WTC11 (cell line): Measurements from ENCODE around the gene TMEM127. TPM values are rescaled to one million over a fixed set of nuclear protein-coding genes. Genes with fewer than 3 reads are reported as not detected.

Source experiments
- CREB1 ChIP-seq: sonication (generic); formaldehyde crosslinking; IDR thresholded peaks from 2 replicates; pipeline ENCODE4 v1.8.0; 2023; ENCODE audit warnings: mild to moderate bottlenecking, missing genetic modification reagents
- CTCF ChIP-seq: fragments of 200-600 bp; IDR thresholded peaks from 2 replicates; pipeline ENCODE4 v1.8.0; 2022; ENCODE audit warnings: antibody characterized with exemption
- E2F1 ChIP-seq: sonication (generic); formaldehyde crosslinking; IDR thresholded peaks from 2 replicates; pipeline ENCODE4 v1.8.0; 2022; ENCODE audit warnings: mild to moderate bottlenecking, missing genetic modification reagents
- ELF4 ChIP-seq: sonication (generic); formaldehyde crosslinking; IDR thresholded peaks from 2 replicates; pipeline ENCODE4 v1.8.1; 2022; ENCODE audit warnings: low read depth, mild to moderate bottlenecking, moderate library complexity, missing genetic modification reagents
- ESRRA ChIP-seq: sonication (generic); formaldehyde crosslinking; IDR thresholded peaks from 2 replicates; pipeline ENCODE4 v1.8.1; 2022; ENCODE audit warnings: mild to moderate bottlenecking, missing genetic modification reagents, borderline replicate concordance
- GRHL2 ChIP-seq: fragments of 250-450 bp; sonication (Bioruptor Pico); IDR thresholded peaks from 2 replicates; pipeline ENCODE4 v1.8.0; 2022; ENCODE audit warnings: mild to moderate bottlenecking, moderate library complexity; ENCODE audit not compliant: insufficient replicate concordance, severe bottlenecking
- GTF2I ChIP-seq: fragments of 250-450 bp; sonication (Bioruptor Pico); conservative IDR thresholded peaks from 2 replicates; pipeline ENCODE4 v1.4.0; 2021; ENCODE audit warnings: mild to moderate bottlenecking
- JUN ChIP-seq: sonication (generic); formaldehyde crosslinking; IDR thresholded peaks from 2 replicates; pipeline ENCODE4 v1.8.0; 2023; ENCODE audit warnings: mild to moderate bottlenecking, missing genetic modification reagents
- NFYB ChIP-seq: sonication (generic); formaldehyde crosslinking; conservative IDR thresholded peaks from 2 replicates; pipeline ENCODE4 v1.8.0; 2022; ENCODE audit warnings: low read depth, missing genetic modification reagents
- NR2C2 ChIP-seq: sonication (generic); formaldehyde crosslinking; IDR thresholded peaks from 2 replicates; pipeline ENCODE4 v1.8.0; 2022; ENCODE audit warnings: mild to moderate bottlenecking, missing genetic modification reagents
- SMAD4 ChIP-seq: sonication (generic); formaldehyde crosslinking; IDR thresholded peaks from 2 replicates; pipeline ENCODE4 v1.8.0; 2022; ENCODE audit warnings: mild to moderate bottlenecking, missing genetic modification reagents
- TCF7 ChIP-seq: sonication (generic); formaldehyde crosslinking; IDR thresholded peaks from 2 replicates; pipeline ENCODE4 v1.8.0; 2022; ENCODE audit warnings: mild to moderate bottlenecking, low read depth, missing genetic modification reagents, moderate library complexity
- TP53 ChIP-seq: sonication (generic); formaldehyde crosslinking; IDR thresholded peaks from 2 replicates; pipeline ENCODE4 v1.8.1; 2023; ENCODE audit warnings: mild to moderate bottlenecking, missing genetic modification reagents
- ZBTB21 ChIP-seq: sonication (generic); formaldehyde crosslinking; IDR thresholded peaks from 2 replicates; pipeline ENCODE4 v1.8.1; 2023; ENCODE audit warnings: mild to moderate bottlenecking, missing genetic modification reagents, borderline replicate concordance
- ZBTB43 ChIP-seq: sonication (generic); formaldehyde crosslinking; IDR thresholded peaks from 2 replicates; pipeline ENCODE4 v1.8.1; 2023; ENCODE audit warnings: mild to moderate bottlenecking, missing genetic modification reagents
- ZNF263 ChIP-seq: sonication (generic); formaldehyde crosslinking; IDR thresholded peaks from 2 replicates; pipeline ENCODE4 v1.8.1; 2022; ENCODE audit warnings: low read depth, mild to moderate bottlenecking, moderate library complexity, missing genetic modification reagents
- ZNF317 ChIP-seq: sonication (generic); formaldehyde crosslinking; IDR thresholded peaks from 2 replicates; pipeline ENCODE4 v1.8.1; 2023; ENCODE audit warnings: low read depth, mild to moderate bottlenecking, moderate library complexity, missing genetic modification reagents, borderline replicate concordance
- ZNF423 ChIP-seq: fragments of 250-450 bp; sonication (Bioruptor Pico); IDR thresholded peaks from 2 replicates; pipeline ENCODE4 v2.1.2; 2022; ENCODE audit warnings: mild to moderate bottlenecking, moderate library complexity
- ZNF425 ChIP-seq: fragments of 250-450 bp; sonication (Bioruptor Pico); conservative IDR thresholded peaks from 2 replicates; pipeline ENCODE4 v1.9.0; 2021; ENCODE audit warnings: mild to moderate bottlenecking
- ZNF671 ChIP-seq: fragments of 250-450 bp; sonication (Bioruptor Pico); IDR thresholded peaks from 2 replicates; pipeline ENCODE4 v1.8.0; 2021; ENCODE audit warnings: mild to moderate bottlenecking
- total RNA-seq: library from RNA; stranded (reverse); gene quantifications from 3 replicates; pipeline ENCODE4 v1.2.3, GENCODE V29; 2021
- TF ChIP-seq, protein P1 (sequence below): fragments of 250-450 bp; sonication (Bioruptor Pico); IDR thresholded peaks from 2 replicates; pipeline ENCODE4 v1.9.0; 2021; ENCODE audit warnings: mild to moderate bottlenecking
- TF ChIP-seq, protein P2 (sequence below): sonication (generic); formaldehyde crosslinking; IDR thresholded peaks from 2 replicates; pipeline ENCODE4 v1.8.0; 2023; ENCODE audit warnings: missing genetic modification reagents, mild to moderate bottlenecking, borderline replicate concordance
- TF ChIP-seq, protein P3 (sequence below): sonication (generic); formaldehyde crosslinking; IDR thresholded peaks from 2 replicates; pipeline ENCODE4 v1.8.1; 2022; ENCODE audit warnings: mild to moderate bottlenecking, missing genetic modification reagents, moderate library complexity, borderline replicate concordance

TMEM127 gene
- total RNA-seq, 1 experiment from 2014 or later: 22.9 TPM

GRCh38 chr2:96208143-96209010 is 57.4 kb downstream of the TMEM127 start, which contains the start of gene STARD7 (continued):
- TF ChIP-seq, protein P1, sequence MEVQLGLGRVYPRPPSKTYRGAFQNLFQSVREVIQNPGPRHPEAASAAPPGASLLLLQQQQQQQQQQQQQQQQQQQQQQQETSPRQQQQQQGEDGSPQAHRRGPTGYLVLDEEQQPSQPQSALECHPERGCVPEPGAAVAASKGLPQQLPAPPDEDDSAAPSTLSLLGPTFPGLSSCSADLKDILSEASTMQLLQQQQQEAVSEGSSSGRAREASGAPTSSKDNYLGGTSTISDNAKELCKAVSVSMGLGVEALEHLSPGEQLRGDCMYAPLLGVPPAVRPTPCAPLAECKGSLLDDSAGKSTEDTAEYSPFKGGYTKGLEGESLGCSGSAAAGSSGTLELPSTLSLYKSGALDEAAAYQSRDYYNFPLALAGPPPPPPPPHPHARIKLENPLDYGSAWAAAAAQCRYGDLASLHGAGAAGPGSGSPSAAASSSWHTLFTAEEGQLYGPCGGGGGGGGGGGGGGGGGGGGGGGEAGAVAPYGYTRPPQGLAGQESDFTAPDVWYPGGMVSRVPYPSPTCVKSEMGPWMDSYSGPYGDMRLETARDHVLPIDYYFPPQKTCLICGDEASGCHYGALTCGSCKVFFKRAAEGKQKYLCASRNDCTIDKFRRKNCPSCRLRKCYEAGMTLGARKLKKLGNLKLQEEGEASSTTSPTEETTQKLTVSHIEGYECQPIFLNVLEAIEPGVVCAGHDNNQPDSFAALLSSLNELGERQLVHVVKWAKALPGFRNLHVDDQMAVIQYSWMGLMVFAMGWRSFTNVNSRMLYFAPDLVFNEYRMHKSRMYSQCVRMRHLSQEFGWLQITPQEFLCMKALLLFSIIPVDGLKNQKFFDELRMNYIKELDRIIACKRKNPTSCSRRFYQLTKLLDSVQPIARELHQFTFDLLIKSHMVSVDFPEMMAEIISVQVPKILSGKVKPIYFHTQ (CRISPR knock-in tag): no peak
- TF ChIP-seq NFYB (CRISPR knock-in tag) (peak; percentile 97), CREB1 (0 out of 2 replicates have a peak, but pooled peaks have one; percentile 48), ZBTB21 (CRISPR knock-in tag) (0 out of 2 replicates have a peak, but pooled peaks have one; percentile 49), CTCF (no peak), SMAD4 (CRISPR knock-in tag) (no peak), GTF2I (CRISPR knock-in tag) (no peak), ESRRA (no peak; the same call in 1 of the 2 replicates), ZNF263 (no peak; the same call in 1 of the 2 replicates), NR2C2 (CRISPR knock-in tag) (no peak), E2F1 (CRISPR knock-in tag) (no peak), TCF7 (CRISPR knock-in tag) (peak; percentile 89), ZNF423 (CRISPR knock-in tag) (peak; percentile 82), ELF4 (CRISPR knock-in tag) (peak; percentile 67; the same call in 1 of the 2 replicates), JUN (CRISPR knock-in tag) (no peak; the same call in 1 of the 2 replicates), ZBTB43 (CRISPR knock-in tag) (peak; percentile 83), TP53 (CRISPR knock-in tag) (peak; percentile 45; the same call in 1 of the 2 replicates), ZNF317 (CRISPR knock-in tag) (no peak), ZNF425 (CRISPR knock-in tag) (no peak), GRHL2 (CRISPR knock-in tag) (no peak), ZNF671 (CRISPR knock-in tag) (no peak)
- TF ChIP-seq, protein P2, sequence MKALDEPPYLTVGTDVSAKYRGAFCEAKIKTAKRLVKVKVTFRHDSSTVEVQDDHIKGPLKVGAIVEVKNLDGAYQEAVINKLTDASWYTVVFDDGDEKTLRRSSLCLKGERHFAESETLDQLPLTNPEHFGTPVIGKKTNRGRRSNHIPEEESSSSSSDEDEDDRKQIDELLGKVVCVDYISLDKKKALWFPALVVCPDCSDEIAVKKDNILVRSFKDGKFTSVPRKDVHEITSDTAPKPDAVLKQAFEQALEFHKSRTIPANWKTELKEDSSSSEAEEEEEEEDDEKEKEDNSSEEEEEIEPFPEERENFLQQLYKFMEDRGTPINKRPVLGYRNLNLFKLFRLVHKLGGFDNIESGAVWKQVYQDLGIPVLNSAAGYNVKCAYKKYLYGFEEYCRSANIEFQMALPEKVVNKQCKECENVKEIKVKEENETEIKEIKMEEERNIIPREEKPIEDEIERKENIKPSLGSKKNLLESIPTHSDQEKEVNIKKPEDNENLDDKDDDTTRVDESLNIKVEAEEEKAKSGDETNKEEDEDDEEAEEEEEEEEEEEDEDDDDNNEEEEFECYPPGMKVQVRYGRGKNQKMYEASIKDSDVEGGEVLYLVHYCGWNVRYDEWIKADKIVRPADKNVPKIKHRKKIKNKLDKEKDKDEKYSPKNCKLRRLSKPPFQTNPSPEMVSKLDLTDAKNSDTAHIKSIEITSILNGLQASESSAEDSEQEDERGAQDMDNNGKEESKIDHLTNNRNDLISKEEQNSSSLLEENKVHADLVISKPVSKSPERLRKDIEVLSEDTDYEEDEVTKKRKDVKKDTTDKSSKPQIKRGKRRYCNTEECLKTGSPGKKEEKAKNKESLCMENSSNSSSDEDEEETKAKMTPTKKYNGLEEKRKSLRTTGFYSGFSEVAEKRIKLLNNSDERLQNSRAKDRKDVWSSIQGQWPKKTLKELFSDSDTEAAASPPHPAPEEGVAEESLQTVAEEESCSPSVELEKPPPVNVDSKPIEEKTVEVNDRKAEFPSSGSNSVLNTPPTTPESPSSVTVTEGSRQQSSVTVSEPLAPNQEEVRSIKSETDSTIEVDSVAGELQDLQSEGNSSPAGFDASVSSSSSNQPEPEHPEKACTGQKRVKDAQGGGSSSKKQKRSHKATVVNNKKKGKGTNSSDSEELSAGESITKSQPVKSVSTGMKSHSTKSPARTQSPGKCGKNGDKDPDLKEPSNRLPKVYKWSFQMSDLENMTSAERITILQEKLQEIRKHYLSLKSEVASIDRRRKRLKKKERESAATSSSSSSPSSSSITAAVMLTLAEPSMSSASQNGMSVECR (CRISPR knock-in tag): no peak; the same call in 1 of the 2 replicates
- TF ChIP-seq, protein P3, sequence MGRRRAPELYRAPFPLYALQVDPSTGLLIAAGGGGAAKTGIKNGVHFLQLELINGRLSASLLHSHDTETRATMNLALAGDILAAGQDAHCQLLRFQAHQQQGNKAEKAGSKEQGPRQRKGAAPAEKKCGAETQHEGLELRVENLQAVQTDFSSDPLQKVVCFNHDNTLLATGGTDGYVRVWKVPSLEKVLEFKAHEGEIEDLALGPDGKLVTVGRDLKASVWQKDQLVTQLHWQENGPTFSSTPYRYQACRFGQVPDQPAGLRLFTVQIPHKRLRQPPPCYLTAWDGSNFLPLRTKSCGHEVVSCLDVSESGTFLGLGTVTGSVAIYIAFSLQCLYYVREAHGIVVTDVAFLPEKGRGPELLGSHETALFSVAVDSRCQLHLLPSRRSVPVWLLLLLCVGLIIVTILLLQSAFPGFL (CRISPR knock-in tag): no peak
